GM12878 (cell line): Measurements from ENCODE around the gene CHIC2. TPM values are rescaled to one million over a fixed set of nuclear protein-coding genes. Genes with fewer than 3 reads are reported as not detected.

ENCODE experiments used
- ATAC-seq: fragments of 200-7000 bp; cut with Tn5 transposase; 3 replicates; pipeline ENCODE4 v1.9.1; 2020; ENCODE audit warnings: mild to moderate bottlenecking, moderate library complexity
- BruUV-seq: library from RNA; stranded (reverse); fragments of 400-500 nt; replicated peaks from 2 replicates; lab custom pipeline; 2021; lab: Mats Ljungman, UMichigan
- CTCF ChIA-PET: fragments of 300-600 bp; sonication (Branson Sonifier 250); formaldehyde crosslinking; extraction: SDS; loops from one replicate; lab custom pipeline; 2021; ENCODE audit warnings: inconsistent platforms; lab: Yijun Ruan, JAX
- POLR2A ChIA-PET: fragments of 350-600 bp; formaldehyde crosslinking; extraction: SDS; loops from one replicate; lab custom pipeline; 2021; ENCODE audit warnings: inconsistent platforms; lab: Charles Lee
- RAD21 ChIA-PET: fragments of 300-600 bp; sonication (Branson Sonifier 250); formaldehyde crosslinking; loops from one replicate; lab custom pipeline; 2023; ENCODE audit warnings: antibody characterized with exemption; ENCODE audit not compliant: unreplicated experiment; lab: Charles Lee
- SMC1A ChIA-PET: fragments of 300-600 bp; sonication (Branson Sonifier 250); formaldehyde crosslinking; loops from one replicate; lab custom pipeline; 2023; ENCODE audit not compliant: unreplicated experiment, uncharacterized antibody; lab: Charles Lee
- DNase-seq: peaks from one replicate; pipeline ENCODE4 v3.0.0-alpha.2; 2011; ENCODE audit warnings: low read depth, low spot score
- FAIRE-seq: peaks from 3 replicates; lab custom pipeline; 2011; peaks lifted over from hg19 to GRCh38; lab: Jason Lieb, UNC
- H2AFZ ChIP-seq: 2 replicates; pipeline ENCODE4 v1.6.0; 2011; ENCODE audit warnings: low read depth, low read length, control low read depth; ENCODE audit not compliant: control insufficient read depth
- H3K27ac ChIP-seq: 2 replicates; pipeline ENCODE4 v1.5.1; 2011; ENCODE audit warnings: control low read depth; ENCODE audit not compliant: control insufficient read depth, insufficient read depth
- H3K27me3 ChIP-seq, 2 experiments: replicated peaks in 1 of 2; 2 replicates each; pipeline versions ENCODE4 v1.6.0 to v1.6.1; 2011; ENCODE audit warnings: low read length in 1 of 2; ENCODE audit not compliant: control insufficient read depth in 2 of 2, insufficient read depth in 2 of 2
- H3K36me3 ChIP-seq, 2 experiments: 2 replicates each; pipeline ENCODE4 v1.5.1; 2011; ENCODE audit warnings: low read length in 1 of 2; ENCODE audit not compliant: control insufficient read depth in 2 of 2, insufficient read depth in 2 of 2
- H3K4me1 ChIP-seq: 2 replicates; pipeline ENCODE4 v1.6.1; 2011; ENCODE audit warnings: mild to moderate bottlenecking, low read length, moderate library complexity, mixed read lengths; ENCODE audit not compliant: control insufficient read depth, insufficient read depth
- H3K4me2 ChIP-seq: 2 replicates; pipeline ENCODE4 v1.6.0; 2011; ENCODE audit warnings: control low read depth; ENCODE audit not compliant: control insufficient read depth, insufficient read depth
- H3K4me3 ChIP-seq: fragments of 200-600 bp; sonication (generic); 2 replicates; pipeline ENCODE4 v1.5.1; 2016
- H3K79me2 ChIP-seq: 2 replicates; pipeline ENCODE4 v1.6.0; 2011; ENCODE audit warnings: low read length; ENCODE audit not compliant: control insufficient read depth, insufficient read depth
- H3K9ac ChIP-seq: 2 replicates; pipeline ENCODE4 v1.8.0; 2011; ENCODE audit warnings: low read length, control low read depth, mixed read lengths; ENCODE audit not compliant: control insufficient read depth, insufficient read depth
- H3K9me3 ChIP-seq: replicated peaks from 3 replicates; pipeline ENCODE4 v1.5.1; 2011; ENCODE audit warnings: mild to moderate bottlenecking, low read length; ENCODE audit not compliant: control insufficient read depth, insufficient read depth
- H4K20me1 ChIP-seq: 2 replicates; pipeline ENCODE4 v1.6.0; 2011; ENCODE audit not compliant: control insufficient read depth, insufficient read depth
- ASH2L ChIP-seq: fragments of 300-600, 200-600 bp; sonication (generic); IDR thresholded peaks from 2 replicates; pipeline ENCODE4 v1.6.1; 2017; ENCODE audit warnings: low read depth, mild to moderate bottlenecking, borderline replicate concordance
- BMI1 ChIP-seq: fragments of 450-650 bp; IDR thresholded peaks from 2 replicates; pipeline ENCODE4 v1.6.1; 2016; ENCODE audit warnings: mild to moderate bottlenecking, moderate library complexity, borderline replicate concordance
- CEBPB ChIP-seq, 2 experiments: fragments of 150-350 bp in 1 of 2; IDR thresholded peaks; 2 replicates each; pipeline ENCODE4 v1.6.1; 2012 to 2014; ENCODE audit warnings: low read depth in 2 of 2, low read length in 2 of 2, borderline replicate concordance in 1 of 2, inconsistent platforms in 1 of 2
- E2F8 ChIP-seq: fragments of 450-650 bp; IDR thresholded peaks from 2 replicates; pipeline ENCODE4 v1.6.1; 2018; ENCODE audit warnings: mild to moderate bottlenecking, low read depth, moderate library complexity; ENCODE audit not compliant: partially characterized antibody
- GATAD2B ChIP-seq: fragments of 450-650 bp; conservative IDR thresholded peaks from 2 replicates; pipeline ENCODE4 v1.6.1; 2017; ENCODE audit warnings: low read depth, mild to moderate bottlenecking, moderate library complexity
- NR2F1 ChIP-seq: fragments of 450-650 bp; conservative IDR thresholded peaks from 2 replicates; pipeline ENCODE4 v1.6.1; 2017; ENCODE audit warnings: mild to moderate bottlenecking
- PAX5 ChIP-seq: IDR thresholded peaks from 2 replicates; pipeline ENCODE4 v1.6.1; 2011; ENCODE audit warnings: low read depth, low read length, borderline replicate concordance
- PKNOX1 ChIP-seq: fragments of 450-650 bp; IDR thresholded peaks from 2 replicates; pipeline ENCODE4 v1.6.1; 2016; ENCODE audit warnings: mild to moderate bottlenecking
- PRDM15 ChIP-seq: fragments of 450-650 bp; formaldehyde crosslinking; IDR thresholded peaks from 2 replicates; pipeline ENCODE4 v1.4.0; 2020; ENCODE audit warnings: mild to moderate bottlenecking, moderate library complexity
- SMC3 ChIP-seq: IDR thresholded peaks from 2 replicates; pipeline ENCODE4 v1.6.1; 2011; ENCODE audit warnings: low read length, improper control_type of control experiment, borderline replicate concordance
- ZNF217 ChIP-seq: fragments of 450-650 bp; IDR thresholded peaks from 2 replicates; pipeline ENCODE4 v1.6.1; 2017; ENCODE audit warnings: antibody characterized with exemption, mild to moderate bottlenecking
- ZNF622 ChIP-seq: fragments of 450-650 bp; IDR thresholded peaks from 2 replicates; pipeline ENCODE4 v1.6.1; 2017; ENCODE audit warnings: mild to moderate bottlenecking, inconsistent platforms
- ZZZ3 ChIP-seq: IDR thresholded peaks from 2 replicates; pipeline ENCODE4 v1.6.1; 2011; ENCODE audit warnings: low read depth; ENCODE audit not compliant: control insufficient read depth, insufficient read length
- WGBS: methylation state at CpG from one replicate; pipeline ENCODE4 v1.1.6; 2016; ENCODE audit warnings: low lambda C conversion rate; ENCODE audit not compliant: insufficient replicate concordance, insufficient coverage; ENCODE audit errors: missing lambda C conversion rate; 5-methylcytosine and 5-hydroxymethylcytosine counted together
- in situ Hi-C: fragments of 300-500 bp; cut with MboI; formaldehyde crosslinking; loops from 9 replicates; pipeline ENCODE4 v1.14.3; 2018; ENCODE audit warnings: mixed read lengths
- intact Hi-C: fragments of 100-400 bp; cut with micrococcal nuclease; formaldehyde crosslinking; loops from one replicate; pipeline ENCODE4 v1.14.2; 2022; ENCODE audit not compliant: unreplicated experiment
- polyA plus RNA-seq, 11 experiments: library from polyadenylated mRNA; depleted of rRNA in 4 of 11; unstranded in 6 of 11; stranded (reverse) in 5 of 11; fragments of >200 nt; fragmentation: Nextera tagmentation in 4 of 11; fragmentation: Illumina TruSeq in 1 of 11; extraction: Ambion mirVana in 4 of 11; extraction: Trizol in 1 of 11; gene quantifications; 1 replicate in 1 of 11; 2 replicates in 10 of 11; pipeline versions ENCODE4 v1.2.1 to v1.2.3, GENCODE V29; 2011 to 2016; ENCODE audit warnings: inconsistent platforms in 2 of 11, missing spikeins in 2 of 11, low read depth in 1 of 11
- total RNA-seq, 4 experiments: library from RNA; depleted of rRNA in 3 of 4; stranded (reverse); fragments of >200 nt in 3 of 4; fragmentation: Illumina TruSeq in 1 of 4; extraction: Trizol in 1 of 4; gene quantifications; 2 replicates each; pipeline versions ENCODE4 v1.2.1 to v1.2.3, GENCODE V29; 2013 to 2021

CHIC2 gene
- total and polyA plus RNA-seq, 10 of the 15 experiments (the other 5 are each of a cell fraction or from before 2014, with no cell fraction given) = 0.80 to 24.4 (median 12.2) TPM

GRCh38 chr4:54066718-54067129 lies 2.3 kb upstream of the CHIC2 start (continued):
- no peak for TF ChIP-seq E2F8
- TF ChIP-seq ZNF622 = no peak

- no peaks in the 10 kb centered on the region for H3K4me1 ChIP-seq
- ChIA-PET POLR2A (no interaction called here), RAD21 (no interaction called here), SMC1A (interaction anchor here (0.6 to 1.8 kb wide), 3 partner anchors 48 to 136 kb away, joined by 3 to 6 read pairs (median 4); no protein-coding TSS in a partner anchor), CTCF (interaction anchor here (1.2 kb wide), 1 partner anchor 8 kb away, joined by 3 read pairs; no protein-coding TSS in a partner anchor)
- no peak overlapping the region for H3K4me2 ChIP-seq
- no peak for ATAC-seq
- no peaks in the 10 kb centered on the region for H3K9me3 ChIP-seq
- peaks cover 30% of the 10 kb centered on the region for H3K79me2 ChIP-seq
- DNase-seq = no peak
- no peak for FAIRE-seq
- no peak overlapping the region for H3K27ac ChIP-seq
- H2AFZ ChIP-seq = no peak overlapping the region
- no peaks in the 10 kb centered on the region for H3K27me3 ChIP-seq
- no TSS peak for BruUV-seq
- WGBS = 50% methylated on average over 2 of the region's 2 CpGs
- H4K20me1 ChIP-seq = no peaks in the 10 kb centered on the region
- H3K36me3 ChIP-seq = no peaks in the 10 kb centered on the region
- H3K9ac ChIP-seq = no peak overlapping the region
- H3K4me3 ChIP-seq = no peak overlapping the region
- intact Hi-C loops (loop anchor here (10.0 kb wide), 2 partner anchors 361 to 1351 kb away; no protein-coding TSS in a partner anchor), in situ Hi-C loops (no loop called here)
- TF ChIP-seq ASH2L (no peak), NR2F1 (no peak), BMI1 (no peak), ZZZ3 (no peak), ZNF217 (no peak), SMC3 (no peak), PRDM15 (CRISPR knock-in tag) (no peak), PKNOX1 (no peak), CEBPB (IDR thresholded peaks at IDR 0.05; ENCODE audit: borderline replicate concordance in 1 of 2, low read depth in 2 of 2, low read length in 2 of 2) (no peak), PAX5 (no peak), GATAD2B (no peak)
Observed at GRCh38 chr4:54066088-54066415, 1.6 kb upstream of the CHIC2 start.
